ENCODE results near the gene CLEC2L.

The CLEC2L gene

GRCh38 chr7:139594090-139594489 is 70.6 kb downstream of the CLEC2L start:
- Histone ChIP-seq H3K4me3 (ENCODE audit: low read length) (no peak overlapping the region), H3K9me3 (ENCODE audit: control insufficient read depth, insufficient read depth, low read length) (no peaks in the 10 kb centered on the region), H3K27me3 (ENCODE audit: control insufficient read depth, low read length) (no peaks in the 10 kb centered on the region), H3F3A (ENCODE audit: control insufficient read depth, insufficient read depth) (no peaks in the 10 kb centered on the region), H3K4me1 (ENCODE audit: control insufficient read depth, low read length) (no peaks in the 10 kb centered on the region), H3K79me2 (ENCODE audit: control insufficient read depth, low read length) (no peaks in the 10 kb centered on the region), H3K9me2 (replicated peaks; ENCODE audit: control insufficient read depth, low read length) (no peaks in the 10 kb centered on the region), H3K4me2 (ENCODE audit: low read length) (no peak overlapping the region), H3K27ac (ENCODE audit: low read depth, low read length) (no peak overlapping the region), H4K20me1 (ENCODE audit: control insufficient read depth, insufficient read depth, low read depth, low read length) (no peaks in the 10 kb centered on the region), H3K36me3 (ENCODE audit: control insufficient read depth, low read length) (no peaks in the 10 kb centered on the region)
- TF ChIP-seq CTCF (IDR thresholded peaks at IDR 0.05; ENCODE audit: low read depth, low read length, poor library complexity, severe bottlenecking): no peak
- no peak for TF ChIP-seq EZH2phosphoT487 (IDR thresholded peaks at IDR 0.05; ENCODE audit: borderline replicate concordance, low read length)

Data from DOHH2 (cell line).